B cell (primary cell): ENCODE results near the gene GABRG3. TPM values are rescaled to one million over a fixed set of nuclear protein-coding genes. Genes with fewer than 3 reads are reported as not detected.

ENCODE experiments used
- ATAC-seq: fragments of 200-7000 bp; cut with Tn5 transposase; one replicate; pipeline ENCODE4 v1.10.0; 2021; ENCODE audit warnings: low read depth, mild to moderate bottlenecking, moderate number of reproducible peaks, moderate library complexity
- CTCF ChIA-PET: fragments of 350-600 bp; sonication (Branson Sonifier 250); formaldehyde crosslinking; loops from one replicate; lab custom pipeline; 2021; ENCODE audit warnings: antibody characterized with exemption, inconsistent platforms; lab: Charles Lee
- POLR2A ChIA-PET: fragments of 350-600 bp; sonication (Branson Sonifier 250); formaldehyde crosslinking; loops from one replicate; lab custom pipeline; 2021; ENCODE audit warnings: antibody characterized with exemption; lab: Charles Lee
- DNase-seq: peaks from one replicate; pipeline ENCODE4 v3.0.0; 2013
- H2AFZ ChIP-seq: 2 replicates; pipeline ENCODE4 v1.6.1; 2012; ENCODE audit warnings: mild to moderate bottlenecking, low read depth, low read length; ENCODE audit not compliant: insufficient read depth, poor library complexity, severe bottlenecking
- H3K27ac ChIP-seq, 2 donors: 1 replicate in 1 of 2; 2 replicates in 1 of 2; pipeline ENCODE4 v1.5.1; 2012 to 2013; ENCODE audit warnings: low read length in 2 of 2, mild to moderate bottlenecking in 2 of 2, moderate library complexity in 1 of 2
- H3K27me3 ChIP-seq, 4 experiments: fragments of 200-600 bp in 1 of 4; sonication (generic) in 1 of 4; replicated peaks in 1 of 4; 1 replicate in 2 of 4; 2 replicates in 2 of 4; pipeline versions ENCODE4 v1.6.1 to v1.7.0; 2013 to 2016; ENCODE audit warnings: low read length in 3 of 4, mild to moderate bottlenecking in 2 of 4, mixed read lengths in 1 of 4, moderate library complexity in 1 of 4; ENCODE audit not compliant: insufficient read depth in 4 of 4, control insufficient read depth in 3 of 4; ENCODE audit errors: control extremely low read depth in 1 of 4
- H3K36me3 ChIP-seq, 2 experiments: replicated peaks in 1 of 2; 1 replicate in 1 of 2; 2 replicates in 1 of 2; pipeline versions ENCODE4 v1.6.1 to v1.7.1; 2013; ENCODE audit warnings: low read length in 1 of 2; ENCODE audit not compliant: insufficient read depth in 2 of 2, control insufficient read depth in 1 of 2; ENCODE audit errors: control extremely low read depth in 1 of 2, extremely low read depth in 1 of 2
- H3K4me1 ChIP-seq, 2 donors: fragments of 200-600 bp in 1 of 2; sonication (generic) in 1 of 2; 1 replicate in 1 of 2; 2 replicates in 1 of 2; pipeline versions ENCODE4 v1.5.1 to v1.6.1; 2013 to 2017; ENCODE audit warnings: low read length in 2 of 2; ENCODE audit not compliant: control insufficient read depth in 2 of 2, insufficient read depth in 2 of 2
- H3K4me2 ChIP-seq: replicated peaks from 2 replicates; pipeline ENCODE3; 2012; ENCODE audit warnings: mild to moderate bottlenecking, low read depth, low read length; ENCODE audit not compliant: poor library complexity, severe bottlenecking
- H3K4me3 ChIP-seq, 5 experiments: fragments of 200-600 bp in 1 of 5; sonication (generic) in 1 of 5; 1 replicate in 3 of 5; 2 replicates in 2 of 5; pipeline versions ENCODE4 v1.5.1 to v1.7.0; 2011 to 2016; ENCODE audit warnings: low read length in 4 of 5, mild to moderate bottlenecking in 4 of 5, low read depth in 2 of 5, control low read depth in 1 of 5, moderate library complexity in 1 of 5; ENCODE audit not compliant: insufficient read depth in 1 of 5; ENCODE audit errors: control extremely low read depth in 1 of 5, extremely low read depth in 1 of 5
- H3K79me2 ChIP-seq: fragments of 200-600 bp; sonication (generic); one replicate; pipeline ENCODE4 v1.6.0; 2016; ENCODE audit warnings: low read length; ENCODE audit not compliant: control insufficient read depth, insufficient read depth
- H3K9ac ChIP-seq: fragments of 200-600 bp; sonication (generic); 2 replicates; pipeline ENCODE4 v1.6.1; 2017; ENCODE audit warnings: mild to moderate bottlenecking, low read length, moderate library complexity
- H3K9me3 ChIP-seq, 3 donors: one replicate each; pipeline versions ENCODE4 v1.6.1 to v1.7.1; 2013; ENCODE audit warnings: low read length in 2 of 3; ENCODE audit not compliant: control insufficient read depth in 2 of 3, insufficient read depth in 1 of 3; ENCODE audit errors: control extremely low read depth in 1 of 3
- H4K20me1 ChIP-seq: 2 replicates; pipeline ENCODE4 v1.6.0; 2012; ENCODE audit warnings: mild to moderate bottlenecking, low read length; ENCODE audit not compliant: insufficient read depth, control insufficient read depth, poor library complexity, severe bottlenecking
- H3K27ac Mint-ChIP-seq: one replicate; pipeline ENCODE4 v1.8.0; 2021; ENCODE audit warnings: mixed read lengths
- H3K27me3 Mint-ChIP-seq: one replicate; pipeline ENCODE4 v1.8.0; 2021; ENCODE audit warnings: mixed read lengths
- H3K4me1 Mint-ChIP-seq: one replicate; pipeline ENCODE4 v1.8.0; 2021; ENCODE audit warnings: mixed read lengths
- H3K4me3 Mint-ChIP-seq: one replicate; pipeline ENCODE4 v1.8.0; 2021; ENCODE audit warnings: mixed read lengths
- H3K9me3 Mint-ChIP-seq: one replicate; pipeline ENCODE4 v1.8.0; 2022; ENCODE audit warnings: mixed read lengths; ENCODE audit not compliant: insufficient read depth
- EZH2 ChIP-seq: IDR thresholded peaks from 2 replicates; pipeline ENCODE4 v1.6.1; 2012; ENCODE audit warnings: borderline replicate concordance, low read depth, mild to moderate bottlenecking, moderate library complexity, low read length; ENCODE audit not compliant: insufficient read depth, poor library complexity, severe bottlenecking
- WGBS: methylation state at CpG from one replicate; pipeline ENCODE4 v1.1.5; 2013; ENCODE audit warnings: missing lambda C conversion rate; ENCODE audit not compliant: insufficient coverage; 5-methylcytosine and 5-hydroxymethylcytosine counted together
- intact Hi-C: fragments of 100-400 bp; cut with micrococcal nuclease; formaldehyde crosslinking; loops from one replicate; pipeline ENCODE4 v1.10.0; 2022
- polyA plus RNA-seq: library from polyadenylated mRNA; depleted of rRNA; stranded (reverse); fragments of >200 nt; gene quantifications from 2 replicates; pipeline ENCODE4 v1.2.3, GENCODE V29; 2012
- total RNA-seq, 2 donors: library from RNA; stranded (reverse); fragments of 120-200 nt in 1 of 2; gene quantifications; 1 replicate in 1 of 2; 2 replicates in 1 of 2; pipeline versions ENCODE4 v1.2.3 to v1.2.4, GENCODE V29; 2013 to 2022
- TF ChIP-seq, protein P1 (sequence below): fragments of 200-600 bp; IDR thresholded peaks from one replicate; pipeline ENCODE4 v1.8.0; 2022; ENCODE audit warnings: antibody characterized with exemption, mild to moderate bottlenecking

The GABRG3 gene
- total and polyA plus RNA-seq, 2 donors (not counting 1 experiment from before 2014, with no cell fraction given), result not detected

DNA sequence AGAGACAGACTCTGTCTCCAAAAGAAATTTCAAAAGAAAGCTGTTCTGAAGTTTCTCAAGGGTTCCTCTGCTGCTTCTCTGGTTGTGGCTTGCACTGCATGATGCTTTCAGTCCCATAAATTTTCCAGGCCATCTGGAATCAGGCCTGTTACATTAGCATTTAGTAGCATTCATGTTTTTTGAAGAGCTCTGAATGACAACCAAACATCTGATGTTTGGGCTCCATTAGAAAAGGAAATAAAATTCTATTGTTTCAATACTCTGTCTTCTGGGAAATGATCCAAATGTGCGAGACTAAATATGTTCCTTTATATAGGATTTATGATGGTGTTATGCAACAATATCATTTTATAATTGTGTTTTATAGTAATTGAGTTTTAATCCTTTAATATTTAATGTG lies 455.8 kb downstream of the GABRG3 start:
- WGBS, result no CpG with 5 or more reads among the region's 1 CpG
- no peaks in the 10 kb centered on the region for H3K79me2 ChIP-seq
- H3K27me3 ChIP-seq, result no peaks in the 10 kb centered on the region
- H3K4me1 ChIP-seq, result no peaks in the 10 kb centered on the region
- peaks cover 0 to 7% (median 3%) of the 10 kb centered on the region in 3 donors for H3K9me3 ChIP-seq
- no peak overlapping the region for H2AFZ ChIP-seq
- H3K4me2 ChIP-seq, result no peak overlapping the region
- Mint-ChIP-seq H3K4me3 (no peak overlapping the region), H3K4me1 (no peaks in the 10 kb centered on the region), H3K27me3 (no peaks in the 10 kb centered on the region), H3K9me3 (peaks cover 6% of the 10 kb centered on the region), H3K27ac (no peak overlapping the region)
- CTCF ChIA-PET, result no interaction called here
- POLR2A ChIA-PET, result no interaction called here
- H3K36me3 ChIP-seq, result no peaks in the 10 kb centered on the region
- H3K9ac ChIP-seq, result no peak overlapping the region
- no peak overlapping the region for H3K27ac ChIP-seq
- TF ChIP-seq, protein P1, sequence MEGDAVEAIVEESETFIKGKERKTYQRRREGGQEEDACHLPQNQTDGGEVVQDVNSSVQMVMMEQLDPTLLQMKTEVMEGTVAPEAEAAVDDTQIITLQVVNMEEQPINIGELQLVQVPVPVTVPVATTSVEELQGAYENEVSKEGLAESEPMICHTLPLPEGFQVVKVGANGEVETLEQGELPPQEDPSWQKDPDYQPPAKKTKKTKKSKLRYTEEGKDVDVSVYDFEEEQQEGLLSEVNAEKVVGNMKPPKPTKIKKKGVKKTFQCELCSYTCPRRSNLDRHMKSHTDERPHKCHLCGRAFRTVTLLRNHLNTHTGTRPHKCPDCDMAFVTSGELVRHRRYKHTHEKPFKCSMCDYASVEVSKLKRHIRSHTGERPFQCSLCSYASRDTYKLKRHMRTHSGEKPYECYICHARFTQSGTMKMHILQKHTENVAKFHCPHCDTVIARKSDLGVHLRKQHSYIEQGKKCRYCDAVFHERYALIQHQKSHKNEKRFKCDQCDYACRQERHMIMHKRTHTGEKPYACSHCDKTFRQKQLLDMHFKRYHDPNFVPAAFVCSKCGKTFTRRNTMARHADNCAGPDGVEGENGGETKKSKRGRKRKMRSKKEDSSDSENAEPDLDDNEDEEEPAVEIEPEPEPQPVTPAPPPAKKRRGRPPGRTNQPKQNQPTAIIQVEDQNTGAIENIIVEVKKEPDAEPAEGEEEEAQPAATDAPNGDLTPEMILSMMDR, result no peak
- no peak for TF ChIP-seq EZH2
- ATAC-seq (no peak), DNase-seq (no peak)
- no peaks in the 10 kb centered on the region for H4K20me1 ChIP-seq
- intact Hi-C loops, result no loop called here
- H3K4me3 ChIP-seq, result no peak overlapping the region

DNA sequence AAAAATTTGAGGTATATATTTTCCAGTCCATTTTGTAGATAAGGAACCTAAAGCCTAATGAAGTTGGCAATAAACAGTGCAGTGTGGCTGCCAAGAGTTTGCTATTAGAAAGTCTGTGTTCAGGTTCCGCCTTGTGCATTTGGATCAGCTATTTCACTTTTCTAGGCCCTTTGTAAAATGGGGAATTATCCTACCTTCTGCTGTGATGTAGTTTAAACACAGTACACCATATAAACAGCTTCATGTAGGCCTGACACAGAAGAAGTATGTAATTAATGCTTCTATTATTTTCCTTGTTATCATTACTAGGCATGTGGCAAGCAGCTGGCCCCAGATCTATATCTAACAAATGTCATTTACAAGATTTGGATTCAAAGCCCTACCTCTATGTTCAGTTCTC lies 456.3 kb downstream of the GABRG3 start:
- H3K36me3 ChIP-seq, result no peaks in the 10 kb centered on the region
- WGBS, result no CpG with 5 or more reads among the region's 1 CpG
- ChIA-PET CTCF (no interaction called here), POLR2A (no interaction called here)
- H3K4me3 Mint-ChIP-seq, result no peak overlapping the region
- no peaks in the 10 kb centered on the region for H4K20me1 ChIP-seq
- H3K4me2 ChIP-seq, result no peak overlapping the region
- no peak overlapping the region for H3K27ac ChIP-seq
- H3K27me3 Mint-ChIP-seq, result no peaks in the 10 kb centered on the region
- H3K4me1 ChIP-seq, result no peaks in the 10 kb centered on the region
- peaks cover 6% of the 10 kb centered on the region for H3K9me3 Mint-ChIP-seq
- H2AFZ ChIP-seq, result no peak overlapping the region
- no peaks in the 10 kb centered on the region for H3K4me1 Mint-ChIP-seq
- DNase-seq, result no peak
- H3K9ac ChIP-seq, result no peak overlapping the region
- no peaks in the 10 kb centered on the region for H3K27me3 ChIP-seq
- H3K27ac Mint-ChIP-seq, result no peak overlapping the region
- intact Hi-C loops, result no loop called here
- no peak overlapping the region for H3K4me3 ChIP-seq
- ATAC-seq, result no peak
- H3K9me3 ChIP-seq, result peaks cover 1 to 7% (median 3%) of the 10 kb centered on the region in 3 donors
- no peaks in the 10 kb centered on the region for H3K79me2 ChIP-seq
- TF ChIP-seq EZH2, result no peak
- TF ChIP-seq, protein P1, result no peak
